Neuronal stem cell (in vitro differentiated cells): Measurements from ENCODE around the gene HSPB8.

ENCODE experiments used
- DNase-seq: peaks from one replicate; pipeline ENCODE4 v3.0.0-alpha.2; 2013; ENCODE audit warnings: low spot score
- H2AFZ ChIP-seq: one replicate; pipeline ENCODE4 v1.6.1; 2013; ENCODE audit warnings: mild to moderate bottlenecking, low read length, inconsistent platforms
- H2AK5ac ChIP-seq: 2 replicates; pipeline ENCODE4 v1.6.1; 2013; ENCODE audit warnings: low read depth, mild to moderate bottlenecking, inconsistent platforms, low read length, moderate library complexity, mixed read lengths
- H2BK120ac ChIP-seq: 2 replicates; pipeline ENCODE4 v1.6.1; 2013; ENCODE audit warnings: low read depth, mild to moderate bottlenecking, inconsistent platforms, low read length, moderate library complexity, mixed read lengths
- H2BK12ac ChIP-seq: one replicate; pipeline ENCODE4 v1.6.1; 2013; ENCODE audit warnings: low read length, inconsistent platforms
- H2BK15ac ChIP-seq: 2 replicates; pipeline ENCODE4 v1.6.1; 2013; ENCODE audit warnings: mild to moderate bottlenecking, low read length, inconsistent platforms, mixed read lengths
- H2BK5ac ChIP-seq: one replicate; pipeline ENCODE4 v1.6.1; 2013; ENCODE audit warnings: inconsistent platforms, mild to moderate bottlenecking, low read length, moderate library complexity
- H3K14ac ChIP-seq: one replicate; pipeline ENCODE4 v1.6.1; 2013; ENCODE audit warnings: low read length, inconsistent platforms
- H3K18ac ChIP-seq: 2 replicates; pipeline ENCODE4 v1.6.1; 2013; ENCODE audit warnings: low read length, inconsistent platforms
- H3K23ac ChIP-seq: 2 replicates; pipeline ENCODE4 v1.6.1; 2013; ENCODE audit warnings: low read depth, mild to moderate bottlenecking, mixed read lengths, low read length, inconsistent platforms; ENCODE audit not compliant: poor library complexity
- H3K27ac ChIP-seq: replicated peaks from 3 replicates; pipeline ENCODE4 v1.5.1; 2013; ENCODE audit warnings: low read length, inconsistent platforms
- H3K27me3 ChIP-seq, 3 experiments: 2 replicates each; pipeline ENCODE4 v1.6.1; 2013; ENCODE audit warnings: low read length in 3 of 3, mild to moderate bottlenecking in 2 of 3, inconsistent platforms in 1 of 3, low read depth in 1 of 3, mixed read lengths in 1 of 3, moderate library complexity in 1 of 3; ENCODE audit not compliant: control insufficient read depth in 3 of 3, insufficient read depth in 3 of 3
- H3K36me3 ChIP-seq, 2 donors: replicated peaks in 1 of 2; 2 replicates each; pipeline ENCODE4 v1.6.1; 2013; ENCODE audit warnings: low read length in 2 of 2; ENCODE audit not compliant: control insufficient read depth in 2 of 2, insufficient read depth in 2 of 2
- H3K4ac ChIP-seq: 2 replicates; pipeline ENCODE4 v1.6.1; 2013; ENCODE audit warnings: inconsistent platforms, mild to moderate bottlenecking, low read length, moderate library complexity
- H3K4me1 ChIP-seq, 2 donors: 1 replicate in 1 of 2; 2 replicates in 1 of 2; pipeline ENCODE4 v1.6.1; 2013; ENCODE audit warnings: low read length in 2 of 2, low read depth in 1 of 2; ENCODE audit not compliant: control insufficient read depth in 2 of 2, insufficient read depth in 1 of 2
- H3K4me2 ChIP-seq: one replicate; pipeline ENCODE4 v1.6.1; 2013; ENCODE audit warnings: mild to moderate bottlenecking, low read length, inconsistent platforms; ENCODE audit not compliant: insufficient read depth, poor library complexity, severe bottlenecking
- H3K4me3 ChIP-seq, 2 donors: 2 replicates each; pipeline ENCODE4 v1.5.1; 2013; ENCODE audit warnings: low read length in 2 of 2, mild to moderate bottlenecking in 2 of 2, inconsistent platforms in 1 of 2, moderate library complexity in 1 of 2
- H3K79me1 ChIP-seq: one replicate; pipeline ENCODE4 v1.6.1; 2013; ENCODE audit warnings: low read depth, mild to moderate bottlenecking, inconsistent platforms, low read length, moderate library complexity
- H3K9ac ChIP-seq: one replicate; pipeline ENCODE4 v1.6.1; 2013; ENCODE audit warnings: mild to moderate bottlenecking, low read depth, low read length, inconsistent platforms; ENCODE audit not compliant: poor library complexity
- H3K9me3 ChIP-seq, 2 donors: replicated peaks in 1 of 2; 2 replicates each; pipeline versions ENCODE3 to v1.6.1; 2013; ENCODE audit warnings: low read length in 2 of 2, mild to moderate bottlenecking in 2 of 2, inconsistent platforms in 1 of 2, low read depth in 1 of 2, mixed read lengths in 1 of 2, moderate library complexity in 1 of 2; ENCODE audit not compliant: control insufficient read depth in 2 of 2, insufficient read depth in 1 of 2
- H4K8ac ChIP-seq: one replicate; pipeline ENCODE4 v1.6.1; 2013; ENCODE audit warnings: low read depth, mild to moderate bottlenecking, inconsistent platforms, low read length, moderate library complexity
- H4K91ac ChIP-seq: one replicate; pipeline ENCODE4 v1.6.1; 2013; ENCODE audit warnings: low read length, low read depth, mild to moderate bottlenecking, inconsistent platforms; ENCODE audit not compliant: poor library complexity
- WGBS, 2 donors: extraction: QIAGEN DNeasy Blood & Tissue Kit; methylation state at CpG; one replicate each; pipeline ENCODE4 v1.1.7; 2013; ENCODE audit warnings: missing lambda C conversion rate in 2 of 2, mixed read lengths in 1 of 2; ENCODE audit not compliant: insufficient read length in 2 of 2, insufficient replicate concordance in 1 of 2; ENCODE audit errors: extremely low coverage in 2 of 2; 5-methylcytosine and 5-hydroxymethylcytosine counted together

Gene HSPB8

DNA sequence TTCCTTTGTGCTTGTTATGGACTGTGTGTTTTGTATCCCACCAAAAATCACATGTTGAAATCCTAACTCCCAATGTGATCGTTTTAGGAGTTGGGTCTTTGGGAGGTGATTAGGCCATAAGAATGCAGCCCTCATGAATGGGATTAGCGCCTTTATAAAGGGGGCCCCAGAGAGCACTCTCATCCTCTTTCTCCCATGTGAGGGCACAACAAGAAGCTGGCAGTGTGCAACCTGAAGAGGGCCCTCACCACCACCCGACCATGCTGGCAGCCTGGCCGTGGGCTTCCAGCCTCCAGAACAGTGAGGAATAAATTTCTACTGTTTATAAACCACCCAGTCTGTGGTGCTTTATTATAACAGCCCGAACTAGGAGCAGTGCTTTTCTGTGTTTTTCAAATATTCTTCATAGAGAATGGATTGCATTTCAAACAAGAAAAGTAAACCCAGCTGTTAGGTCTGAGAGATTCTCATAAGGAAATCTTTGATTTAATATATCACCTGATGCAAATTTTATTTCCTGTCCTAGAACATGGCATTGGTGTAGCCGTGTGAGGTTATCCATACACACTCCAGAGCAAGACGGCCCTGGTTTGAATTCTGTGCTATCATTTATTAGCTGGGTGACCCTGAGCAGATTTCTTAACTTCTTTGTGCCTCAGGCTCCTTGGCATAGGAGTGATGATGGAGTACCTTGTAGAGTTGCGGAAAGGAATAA lies 27.8 kb downstream of the HSPB8 start:
- WGBS, 2 donors = no CpG with 5 or more reads among the region's 8 CpGs
- no peaks in the 10 kb centered on the region for H3K36me3 ChIP-seq
- no peak overlapping the region for H3K23ac ChIP-seq
- H3K9ac ChIP-seq = no peak overlapping the region
- no peak overlapping the region for H2BK120ac ChIP-seq
- no peak overlapping the region for H2AK5ac ChIP-seq
- H4K8ac ChIP-seq = no peak overlapping the region
- H4K91ac ChIP-seq = no peak overlapping the region
- no peak overlapping the region for H3K14ac ChIP-seq
- H3K18ac ChIP-seq = no peak overlapping the region
- peaks cover 0 to 31% of the 10 kb centered on the region in 2 donors for H3K4me1 ChIP-seq
- H2BK15ac ChIP-seq = no peak overlapping the region
- no peaks in the 10 kb centered on the region for H3K27me3 ChIP-seq
- H2BK5ac ChIP-seq = no peak overlapping the region
- H3K4me3 ChIP-seq = no peak overlapping the region
- H3K4ac ChIP-seq = no peak overlapping the region
- no peak overlapping the region for H2BK12ac ChIP-seq
- no peak overlapping the region for H3K4me2 ChIP-seq
- no peaks in the 10 kb centered on the region for H3K79me1 ChIP-seq
- no peak overlapping the region for H3K27ac ChIP-seq
- no peak overlapping the region for H2AFZ ChIP-seq
- H3K9me3 ChIP-seq = no peaks in the 10 kb centered on the region
- DNase-seq = peak; percentile 35

DNA sequence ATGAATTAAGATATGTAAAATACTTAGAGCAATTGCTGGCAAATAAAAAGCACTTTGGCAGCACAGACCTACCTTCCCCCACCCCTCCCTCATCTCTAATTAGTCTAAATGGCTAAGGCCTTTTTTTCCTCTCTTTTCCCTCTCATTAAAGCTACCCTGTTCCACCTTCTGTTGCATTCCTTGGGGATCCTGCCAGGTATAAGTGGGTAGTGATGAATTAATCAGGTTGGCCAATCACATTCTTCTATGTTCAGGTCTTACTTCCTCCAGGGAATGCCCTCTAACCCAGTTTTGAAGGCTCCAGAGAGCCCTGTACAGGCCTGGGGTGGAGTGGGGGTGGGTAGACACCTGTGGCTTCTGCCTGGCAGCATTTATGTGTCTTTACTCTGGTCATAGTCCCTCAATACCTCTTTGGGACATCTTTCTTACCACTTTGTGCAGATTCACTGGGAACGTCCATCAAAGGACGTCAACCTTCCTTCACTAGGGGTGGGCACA lies 28.4 kb downstream of the HSPB8 start:
- peak overlapping the region; percentile 31 for H3K18ac ChIP-seq
- peak overlapping the region; percentile 77 for H2BK12ac ChIP-seq
- H4K8ac ChIP-seq = no peak overlapping the region
- DNase-seq = no peak
- no peak overlapping the region for H3K4me3 ChIP-seq
- H3K27ac ChIP-seq = no peak overlapping the region
- no peak overlapping the region for H2BK15ac ChIP-seq
- no peak overlapping the region for H3K4me2 ChIP-seq
- peaks cover 0 to 31% of the 10 kb centered on the region in 2 donors for H3K4me1 ChIP-seq
- H3K4ac ChIP-seq = no peak overlapping the region
- H2AK5ac ChIP-seq = no peak overlapping the region
- H3K9ac ChIP-seq = no peak overlapping the region
- no peak overlapping the region for H4K91ac ChIP-seq
- no peak overlapping the region for H3K14ac ChIP-seq
- no peak overlapping the region for H3K23ac ChIP-seq
- no peak overlapping the region for H2AFZ ChIP-seq
- no peaks in the 10 kb centered on the region for H3K9me3 ChIP-seq
- no peaks in the 10 kb centered on the region for H3K79me1 ChIP-seq
- H2BK5ac ChIP-seq = no peak overlapping the region
- H3K36me3 ChIP-seq = no peaks in the 10 kb centered on the region
- no peaks in the 10 kb centered on the region for H3K27me3 ChIP-seq
- H2BK120ac ChIP-seq = no peak overlapping the region
- no CpG with 5 or more reads among the region's 2 CpGs for WGBS, 2 donors

DNA sequence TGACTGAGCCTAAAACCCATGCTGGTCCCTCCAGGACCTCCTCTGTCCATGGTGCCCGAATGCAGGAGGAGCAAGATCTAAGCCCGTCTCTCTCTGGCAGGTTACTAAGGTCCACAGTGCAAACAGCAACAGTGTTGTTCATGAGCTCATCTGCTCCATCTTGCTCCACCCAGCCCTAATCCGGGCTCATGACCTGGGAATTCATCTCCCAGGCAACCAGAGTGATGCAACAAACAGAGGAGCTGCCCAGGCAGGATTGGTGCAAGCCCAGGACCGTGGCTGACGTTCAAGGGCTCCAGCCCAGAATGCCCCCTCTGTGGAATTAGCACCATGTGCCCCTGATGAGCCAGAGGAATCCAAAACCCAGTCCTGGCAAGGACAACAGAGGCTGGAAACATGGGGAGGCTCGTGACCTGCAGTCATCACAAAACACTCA lies 29.9 kb downstream of the HSPB8 start:
- Histone ChIP-seq H3K4me2 (no peak overlapping the region), H3K9ac (no peak overlapping the region), H3K4ac (no peak overlapping the region), H2BK15ac (no peak overlapping the region), H3K14ac (no peak overlapping the region), H2AK5ac (no peak overlapping the region), H3K4me1 (peaks cover 0 to 25% of the 10 kb centered on the region in 2 donors), H2BK5ac (peak overlapping the region; percentile 7), H3K27me3 (no peaks in the 10 kb centered on the region), H2AFZ (no peak overlapping the region), H2BK120ac (no peak overlapping the region), H3K18ac (no peak overlapping the region), H3K4me3 (no peak overlapping the region), H3K27ac (no peak overlapping the region), H3K9me3 (no peaks in the 10 kb centered on the region), H3K23ac (no peak overlapping the region), H4K91ac (no peak overlapping the region), H3K79me1 (no peaks in the 10 kb centered on the region), H2BK12ac (peak overlapping the region; percentile 34), H3K36me3 (no peaks in the 10 kb centered on the region), H4K8ac (no peak overlapping the region)
- WGBS, 2 donors = no CpG with 5 or more reads among the region's 6 CpGs
- DNase-seq = peak; percentile 63

DNA sequence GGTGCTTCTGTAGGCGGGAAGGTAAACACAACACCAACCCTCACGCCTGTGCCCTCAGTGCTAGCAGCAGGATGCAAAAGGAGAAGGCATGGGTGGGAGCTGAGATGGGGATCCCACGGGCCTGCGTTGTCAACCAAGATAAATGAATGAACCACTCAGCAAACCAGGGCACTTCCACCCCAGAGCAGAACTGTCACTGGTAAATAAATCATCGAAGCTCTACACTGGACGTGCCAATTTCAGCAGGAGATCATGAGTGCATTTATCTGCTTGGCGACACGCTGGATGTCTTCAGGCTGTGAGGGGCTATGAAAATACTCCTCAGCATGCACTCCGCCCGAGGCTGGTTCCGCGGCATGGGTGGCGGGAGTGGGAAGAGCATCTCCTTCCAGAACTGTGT lies 33.2 kb downstream of the HSPB8 start:
- Histone ChIP-seq H3K79me1 (no peaks in the 10 kb centered on the region), H3K4ac (no peak overlapping the region), H3K36me3 (no peaks in the 10 kb centered on the region), H2BK120ac (no peak overlapping the region), H4K91ac (no peak overlapping the region), H3K23ac (no peak overlapping the region), H3K9me3 (no peaks in the 10 kb centered on the region), H2AFZ (no peak overlapping the region), H3K14ac (no peak overlapping the region), H2BK15ac (no peak overlapping the region), H3K4me1 (peaks cover 0 to 20% of the 10 kb centered on the region in 2 donors), H3K18ac (no peak overlapping the region), H3K27me3 (no peaks in the 10 kb centered on the region), H2BK12ac (no peak overlapping the region), H2AK5ac (no peak overlapping the region), H3K4me3 (no peak overlapping the region), H3K4me2 (no peak overlapping the region), H3K27ac (no peak overlapping the region), H2BK5ac (no peak overlapping the region), H3K9ac (no peak overlapping the region), H4K8ac (no peak overlapping the region)
- no peak for DNase-seq
- no CpG with 5 or more reads among the region's 13 CpGs for WGBS, 2 donors
